Stimulated activated CD4-positive, alpha-beta T cell treated with anti-CD3 and anti-CD28 coated beads, Interleukin-2, amount 100 ng/mL, for 48 hours (primary cell): ENCODE measurements around the gene NME3.
"Not testable (repeated sequence)": the region's sequence is repeated elsewhere in the genome, so short reads cannot be mapped to it uniquely, and the experiment has no call there.

Experiments
- DNase-seq, 2 donors: peaks; one replicate each; pipeline ENCODE4 v3.0.0-alpha.2; 2020

Gene NME3

GRCh38 chr16:1771188-1771863 is at the start of gene NME3:
Gene NME3 (minus strand): TSS chr16:1771543. CDS start chr16:1771534, 9 bp downstream.
- DNase-seq = peak; percentile 74 to 80

- no peak for DNase-seq
These were observed 49.6 kb upstream of the NME3 start for GRCh38 chr16:1820946-1821290.

GRCh38 chr16:1820096-1820945 is 49.0 kb upstream of the NME3 start:
- DNase-seq = no peak

GRCh38 chr16:1819611-1820010 is 48.3 kb upstream of the NME3 start:
- DNase-seq = no peak

- DNase-seq = no peak
These were observed 47.7 kb upstream of the NME3 start for GRCh38 chr16:1818873-1819525.

GRCh38 chr16:1818204-1818872 is 47.0 kb upstream of the NME3 start:
- no peak for DNase-seq

- no peak for DNase-seq
These were observed 46.4 kb upstream of the NME3 start for GRCh38 chr16:1817716-1818115.

GRCh38 chr16:1817276-1817589 is 45.9 kb upstream of the NME3 start:
- DNase-seq = no peak

- DNase-seq = no peak
These were observed 45.3 kb upstream of the NME3 start for GRCh38 chr16:1816396-1817275.

- DNase-seq = no peak
These were observed 44.1 kb upstream of the NME3 start for GRCh38 chr16:1815461-1815860.

GRCh38 chr16:1812732-1813163 is 41.4 kb upstream of the NME3 start:
- peak; percentile 43 to 54 for DNase-seq

- no peak for DNase-seq
These were observed 39.2 kb upstream of the NME3 start for GRCh38 chr16:1810536-1810935.

GRCh38 chr16:1810106-1810505 is 38.8 kb upstream of the NME3 start:
- DNase-seq = no peak

GRCh38 chr16:1809281-1809801 is 38.0 kb upstream of the NME3 start:
- DNase-seq = no peak

GRCh38 chr16:1808691-1809090 is 37.3 kb upstream of the NME3 start:
- DNase-seq = no peak

- no peak for DNase-seq
These were observed 36.3 kb upstream of the NME3 start for GRCh38 chr16:1807626-1808025.

GRCh38 chr16:1800701-1801100 is 29.4 kb upstream of the NME3 start:
- DNase-seq = no peak

- not testable (repeated sequence) for DNase-seq
These were observed 27.9 kb upstream of the NME3 start for GRCh38 chr16:1799263-1799662.

GRCh38 chr16:1794908-1795666 is 23.7 kb upstream of the NME3 start:
- DNase-seq = no peak

- no peak for DNase-seq
These were observed 23.0 kb upstream of the NME3 start for GRCh38 chr16:1794221-1794871.
